Endothelial cell of umbilical vein (primary cell): ENCODE measurements around the gene CELA3A. TPM values are rescaled to one million over a fixed set of nuclear protein-coding genes. Genes with fewer than 3 reads are reported as not detected.
A peak's percentile ranks its signal among the peaks of the same experiment; 100 is the strongest.

Experiments used
- BruUV-seq: library from RNA; stranded (reverse); fragments of 400-500 nt; replicated peaks from 2 replicates; lab custom pipeline; 2021; lab: Mats Ljungman, UMichigan
- CTCF ChIA-PET: fragments of 300-600, 350-600 bp; sonication (Branson Sonifier 250); formaldehyde crosslinking; loops from one replicate; lab custom pipeline; 2021; ENCODE audit warnings: antibody characterized with exemption, inconsistent platforms; lab: Charles Lee
- POLR2A ChIA-PET: fragments of 300-600, 350-600 bp; sonication (Branson Sonifier 250); formaldehyde crosslinking; loops from one replicate; lab custom pipeline; 2021; ENCODE audit warnings: antibody characterized with exemption, inconsistent platforms; lab: Charles Lee
- DNase-seq: peaks from one replicate; pipeline ENCODE4 v3.0.0-alpha.2; 2011; ENCODE audit warnings: low read depth, low spot score
- FAIRE-seq: peaks from 2 replicates; lab custom pipeline; 2011; peaks lifted over from hg19 to GRCh38; lab: Jason Lieb, UNC
- H2AFZ ChIP-seq: 2 replicates; pipeline ENCODE4 v1.6.0; 2012; ENCODE audit warnings: low read depth, low read length, control low read depth, inconsistent platforms
- H3K27ac ChIP-seq: 2 replicates; pipeline ENCODE4 v1.5.1; 2011; ENCODE audit warnings: low read depth, mild to moderate bottlenecking, control low read depth, low read length, moderate library complexity; ENCODE audit not compliant: insufficient read depth
- H3K27me3 ChIP-seq, 2 experiments: 2 replicates each; pipeline versions ENCODE4 v1.6.0 to v1.6.1; 2011; ENCODE audit warnings: low read length in 2 of 2, mixed read lengths in 1 of 2; ENCODE audit not compliant: control insufficient read depth in 2 of 2, insufficient read depth in 2 of 2
- H3K36me3 ChIP-seq, 2 experiments: 2 replicates in 1 of 2; 3 replicates in 1 of 2; pipeline ENCODE4 v1.5.1; 2011; ENCODE audit warnings: low read length in 2 of 2, mild to moderate bottlenecking in 1 of 2, moderate library complexity in 1 of 2; ENCODE audit not compliant: control insufficient read depth in 2 of 2, insufficient read depth in 2 of 2; ENCODE audit errors: extremely low read depth in 1 of 2
- H3K4me1 ChIP-seq: 3 replicates; pipeline ENCODE4 v1.5.1; 2011; ENCODE audit warnings: mild to moderate bottlenecking, low read length; ENCODE audit not compliant: control insufficient read depth, insufficient read depth; ENCODE audit errors: extremely low read depth
- H3K4me2 ChIP-seq: 2 replicates; pipeline ENCODE4 v1.6.1; 2011; ENCODE audit warnings: low read length, control low read depth, mixed read lengths; ENCODE audit not compliant: insufficient read depth
- H3K4me3 ChIP-seq, 3 experiments: fragments of 200-600 bp in 1 of 3; sonication (generic), shearing (Covaris generic) in 1 of 3; replicated peaks in 1 of 3; 2 replicates each; pipeline ENCODE4 v1.5.1; 2011 to 2016; ENCODE audit warnings: control low read depth in 3 of 3, low read length in 3 of 3, mild to moderate bottlenecking in 2 of 3, inconsistent platforms in 1 of 3, low read depth in 1 of 3, moderate library complexity in 1 of 3; ENCODE audit not compliant: insufficient read depth in 1 of 3
- H3K79me2 ChIP-seq: 2 replicates; pipeline ENCODE4 v1.6.0; 2012; ENCODE audit warnings: low read length, inconsistent platforms; ENCODE audit not compliant: control insufficient read depth, insufficient read depth
- H3K9ac ChIP-seq: replicated peaks from 2 replicates; pipeline ENCODE3; 2011; ENCODE audit warnings: low read length, control low read depth; ENCODE audit not compliant: insufficient read depth; ENCODE audit errors: extremely low read depth
- H3K9me1 ChIP-seq: replicated peaks from 3 replicates; pipeline ENCODE4 v1.6.0; 2011; ENCODE audit warnings: mild to moderate bottlenecking, low read length; ENCODE audit not compliant: control insufficient read depth, insufficient read depth; ENCODE audit errors: extremely low read depth
- H3K9me3 ChIP-seq: replicated peaks from 2 replicates; pipeline ENCODE4 v1.5.1; 2012; ENCODE audit warnings: low read length, inconsistent platforms; ENCODE audit not compliant: control insufficient read depth, insufficient read depth
- H4K20me1 ChIP-seq: replicated peaks from 2 replicates; pipeline ENCODE3; 2011; ENCODE audit warnings: mild to moderate bottlenecking, low read length; ENCODE audit not compliant: control insufficient read depth, insufficient read depth; ENCODE audit errors: extremely low read depth
- CTCF ChIP-seq, 2 donors: IDR thresholded peaks; 1 replicate in 1 of 2; 2 replicates in 1 of 2; pipeline ENCODE4 v1.5.1; 2011; ENCODE audit warnings: low read length in 2 of 2, mild to moderate bottlenecking in 2 of 2, moderate library complexity in 2 of 2, control low read depth in 1 of 2, inconsistent platforms in 1 of 2, low read depth in 1 of 2; ENCODE audit not compliant: insufficient read depth in 1 of 2; ENCODE audit errors: extremely low read depth in 1 of 2
- EZH2 ChIP-seq: IDR thresholded peaks from 2 replicates; pipeline ENCODE4 v1.6.1; 2012; ENCODE audit warnings: borderline replicate concordance, low read depth, mild to moderate bottlenecking, moderate library complexity, low read length, inconsistent platforms; ENCODE audit not compliant: severe bottlenecking
- FOS ChIP-seq: IDR thresholded peaks from 2 replicates; pipeline ENCODE4 v1.6.1; 2011; ENCODE audit warnings: mild to moderate bottlenecking, low read length, moderate library complexity, borderline replicate concordance; ENCODE audit not compliant: insufficient read depth
- GATA2 ChIP-seq: IDR thresholded peaks from 2 replicates; pipeline ENCODE4 v1.7.0; 2011; ENCODE audit warnings: low read depth, mild to moderate bottlenecking, moderate library complexity, mixed read lengths, low read length; ENCODE audit not compliant: insufficient read length, insufficient read depth
- JUN ChIP-seq: IDR thresholded peaks from 2 replicates; pipeline ENCODE4 v1.6.1; 2011; ENCODE audit warnings: borderline replicate concordance, low read depth; ENCODE audit not compliant: insufficient read length, insufficient read depth
- MAX ChIP-seq: IDR thresholded peaks from 2 replicates; pipeline ENCODE4 v1.6.1; 2011; ENCODE audit not compliant: insufficient read depth, insufficient read length
- MYC ChIP-seq: IDR thresholded peaks from one replicate; pipeline ENCODE4 v1.6.1; 2011; ENCODE audit warnings: mild to moderate bottlenecking, low read depth, low read length
- POLR2A ChIP-seq: IDR thresholded peaks from 2 replicates; pipeline ENCODE4 v1.6.1; 2012; ENCODE audit warnings: low read depth, mild to moderate bottlenecking, control low read depth, low read length
- POLR2AphosphoS5 ChIP-seq: IDR thresholded peaks from 2 replicates; pipeline ENCODE4 v1.6.1; 2012; ENCODE audit warnings: low read depth, mild to moderate bottlenecking, control low read depth, low read length, moderate library complexity; ENCODE audit not compliant: insufficient read depth
- dilution Hi-C: fragments of 300-500 bp; cut with MboI; formaldehyde crosslinking; loops from one replicate; pipeline ENCODE4 v1.15.0; 2019; ENCODE audit warnings: low sequenced_read_pairs; ENCODE audit not compliant: extremely low pct_ligation_motif_present
- intact Hi-C: fragments of 100-400 bp; cut with micrococcal nuclease; formaldehyde crosslinking; loops from one replicate; pipeline ENCODE4 v1.10.0; 2022
- polyA plus RNA-seq, 4 experiments: library from polyadenylated mRNA; depleted of rRNA in 3 of 4; stranded (reverse) in 3 of 4; unstranded in 1 of 4; fragments of >200 nt; gene quantifications; 2 replicates each; pipeline versions ENCODE4 v1.2.1 to v1.2.3, GENCODE V29; 2011 to 2012; ENCODE audit warnings: missing spikeins in 1 of 4
- total RNA-seq: library from RNA; stranded (reverse); gene quantifications from 2 replicates; pipeline ENCODE4 v1.2.3, GENCODE V29; 2021

The CELA3A gene
- total and polyA plus RNA-seq, 2 donors (not counting 3 experiments of a cell fraction or from before 2014, with no cell fraction given), result not detected

- POLR2A ChIA-PET, result interaction anchor here (0.5 to 0.8 kb wide), 3 partner anchors 11 to 631 kb away, joined by 4 to 5 read pairs (median 4); no protein-coding TSS in a partner anchor
- TF ChIP-seq MYC, result no peak
- no peak for TF ChIP-seq POLR2A
- no peak for TF ChIP-seq JUN
- no peak for TF ChIP-seq FOS
- no peak for TF ChIP-seq POLR2AphosphoS5
- no peak for TF ChIP-seq GATA2
- TF ChIP-seq EZH2, result no peak
- TF ChIP-seq CTCF (IDR thresholded peaks at IDR 0.05; ENCODE audit: extremely low read depth in 1 of 2, insufficient read depth in 1 of 2, low read depth in 1 of 2, low read length in 2 of 2), result no peak
- no peak for TF ChIP-seq MAX
- Histone ChIP-seq H3K4me1 (peaks cover 35% of the 10 kb centered on the region), H3K27me3 (no peaks in the 10 kb centered on the region), H3K9me1 (no peaks in the 10 kb centered on the region), H3K4me3 (no peak overlapping the region), H3K4me2 (peak overlapping the region; percentile 23), H3K79me2 (no peaks in the 10 kb centered on the region), H3K9ac (no peak overlapping the region), H4K20me1 (no peaks in the 10 kb centered on the region), H3K9me3 (no peaks in the 10 kb centered on the region), H3K27ac (peak overlapping the region; percentile 6), H3K36me3 (no peaks in the 10 kb centered on the region), H2AFZ (no peak overlapping the region)
- DNase-seq, result no peak
- dilution Hi-C loops (no loop called here), intact Hi-C loops (no loop called here)
- FAIRE-seq, result no peak
- CTCF ChIA-PET, result interaction anchor here (1.8 to 11.3 kb wide), 4 partner anchors 12 to 31 kb away, joined by 4 to 95 read pairs (median 24); partner anchors contain the start of gene HSPG2
- BruUV-seq, result no TSS peak
These were observed 45.8 kb upstream of the CELA3A start for GRCh38 chr1:21955501-21956281.
